GM12892 (cell line): ENCODE results near the gene AKIRIN2.

ENCODE experiments used
- DNase-seq: peaks from one replicate; pipeline ENCODE4 v3.0.0; 2011; ENCODE audit not compliant: insufficient read length
- FAIRE-seq: peaks from 2 replicates; lab custom pipeline; 2011; peaks lifted over from hg19 to GRCh38; lab: Jason Lieb, UNC
- POLR2A ChIP-seq: IDR thresholded peaks from 2 replicates; pipeline ENCODE4 v1.6.1; 2011; ENCODE audit warnings: low read depth, low read length, control low read depth
- POLR2AphosphoS5 ChIP-seq: IDR thresholded peaks from 2 replicates; pipeline ENCODE4 v1.6.1; 2011; ENCODE audit warnings: low read depth, low read length, control low read depth
- TAF1 ChIP-seq: IDR thresholded peaks from 2 replicates; pipeline ENCODE4 v1.6.1; 2011; ENCODE audit warnings: low read depth, mild to moderate bottlenecking, control low read depth, low read length, borderline replicate concordance

Gene AKIRIN2

DNA sequence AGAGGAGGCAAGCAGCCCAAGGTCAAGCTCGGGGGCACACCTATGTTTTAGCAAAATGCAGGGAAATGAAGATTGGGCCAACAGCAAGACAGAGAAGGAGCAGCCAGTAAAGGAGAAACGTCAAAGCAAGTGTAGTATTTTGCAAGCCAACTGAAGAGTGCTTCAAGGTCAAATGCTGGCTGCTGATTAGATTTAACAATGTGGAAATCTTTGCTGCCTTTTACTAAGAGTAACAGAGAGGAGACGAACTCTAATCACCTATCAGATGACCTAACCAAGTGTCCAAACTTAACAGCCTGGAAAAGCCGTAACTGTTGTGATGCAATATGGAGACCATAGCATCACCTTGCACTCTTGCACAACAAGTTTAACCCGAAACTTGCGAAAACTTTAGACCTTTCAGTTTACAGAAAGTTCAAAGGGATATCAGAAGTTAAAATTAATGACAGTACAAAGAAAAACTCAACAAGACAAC, 30.4 kb downstream of the AKIRIN2 start:
- DNase-seq (no peak), FAIRE-seq (no peak)
- TF ChIP-seq POLR2A: no peak
- no peak for TF ChIP-seq POLR2AphosphoS5
- no peak for TF ChIP-seq TAF1

- no peak for TF ChIP-seq POLR2AphosphoS5
- TF ChIP-seq POLR2A: no peak
- TF ChIP-seq TAF1: no peak
- DNase-seq: no peak
- no peak for FAIRE-seq
Measured at GRCh38 chr6:87670707-87671106, 31.3 kb downstream of the AKIRIN2 start.

DNA sequence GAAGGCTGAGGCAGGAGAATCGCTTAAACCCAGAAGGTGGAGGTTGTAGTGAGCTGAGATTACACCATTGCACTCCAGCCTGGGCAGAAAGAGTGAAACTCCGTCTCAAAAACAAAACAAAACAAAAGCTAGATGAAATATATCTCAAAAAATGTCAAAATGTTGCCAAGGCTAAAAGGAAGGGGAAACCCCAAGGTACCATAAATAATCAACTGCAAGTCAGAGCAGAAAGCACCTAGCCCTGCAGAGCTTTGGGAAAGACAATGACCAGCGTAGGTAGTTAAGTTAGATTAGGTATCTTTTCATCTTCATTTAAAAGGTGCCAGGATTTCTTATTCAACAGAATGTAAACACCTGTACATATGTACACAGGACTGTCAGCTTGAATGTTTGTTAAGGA, 33.0 kb downstream of the AKIRIN2 start:
- DNase-seq (no peak), FAIRE-seq (no peak)
- TF ChIP-seq POLR2AphosphoS5 (no peak), POLR2A (no peak), TAF1 (no peak)

DNA sequence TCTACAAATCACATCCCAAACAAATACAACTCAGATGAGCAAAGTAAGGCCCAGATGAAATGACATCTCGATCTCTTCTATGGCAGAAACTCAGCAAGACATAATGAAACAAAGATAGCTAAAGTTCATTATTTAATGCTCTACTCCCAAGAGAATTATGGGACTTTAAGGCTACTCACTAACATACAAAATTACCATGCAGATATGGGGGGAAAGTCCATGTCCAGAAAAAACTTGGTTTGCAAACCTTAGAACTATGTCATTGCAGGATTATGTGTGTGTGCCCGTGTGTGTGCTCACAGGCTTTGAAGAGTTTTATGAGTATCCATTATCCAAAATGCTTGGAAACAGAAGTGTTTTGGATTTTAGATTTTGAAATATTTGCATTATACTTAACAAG, 34.0 kb downstream of the AKIRIN2 start:
- DNase-seq (no peak), FAIRE-seq (no peak)
- TF ChIP-seq POLR2AphosphoS5: no peak
- TF ChIP-seq TAF1: no peak
- TF ChIP-seq POLR2A: no peak

DNA sequence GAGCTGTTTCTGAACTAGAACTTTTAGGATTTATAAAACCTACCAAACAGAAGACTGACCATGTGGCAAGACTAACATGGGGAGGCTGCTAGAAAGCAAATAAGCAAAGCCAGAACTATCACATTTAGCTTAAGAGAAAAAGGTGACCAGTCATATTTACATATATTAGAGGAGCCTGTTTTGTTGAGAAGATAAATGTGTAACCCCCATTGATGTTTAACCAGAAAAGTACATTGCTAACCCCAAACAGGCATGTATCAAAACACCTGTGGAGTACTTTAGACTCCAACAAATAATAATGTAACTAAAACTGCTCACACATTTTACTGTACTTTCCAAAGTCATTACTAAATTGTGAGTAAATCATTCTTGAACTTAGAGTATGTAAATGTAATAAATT, 35.0 kb downstream of the AKIRIN2 start:
- FAIRE-seq (no peak), DNase-seq (no peak)
- TF ChIP-seq POLR2A: no peak
- TF ChIP-seq POLR2AphosphoS5: no peak
- no peak for TF ChIP-seq TAF1

DNA sequence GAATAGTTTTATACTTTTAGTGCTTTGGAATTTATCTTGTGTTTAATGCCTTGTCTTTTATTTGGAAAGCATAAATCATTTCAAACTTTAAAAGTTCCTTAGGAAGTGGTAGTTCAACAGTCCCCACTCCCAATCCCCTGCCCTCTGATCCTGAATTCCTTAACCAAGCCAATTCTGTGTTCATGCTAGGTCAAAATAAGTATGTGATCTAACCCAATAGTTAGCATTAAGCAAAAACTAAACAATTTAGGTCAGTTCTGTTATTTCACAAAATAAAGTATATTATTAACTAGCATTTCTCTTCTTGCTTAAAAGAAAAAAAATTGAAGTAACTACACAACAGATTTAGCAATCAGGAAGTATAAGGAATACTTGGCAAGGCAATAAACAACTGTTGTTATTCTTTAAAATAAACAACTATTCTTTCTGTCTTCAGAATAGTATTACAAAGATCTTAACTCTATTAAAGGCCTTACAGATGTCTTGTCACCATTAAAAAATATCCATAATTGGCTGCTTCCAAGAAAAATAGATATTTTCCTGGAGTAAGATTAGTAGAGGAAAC, 37.0 kb downstream of the AKIRIN2 start:
- DNase-seq (no peak), FAIRE-seq (no peak)

DNA sequence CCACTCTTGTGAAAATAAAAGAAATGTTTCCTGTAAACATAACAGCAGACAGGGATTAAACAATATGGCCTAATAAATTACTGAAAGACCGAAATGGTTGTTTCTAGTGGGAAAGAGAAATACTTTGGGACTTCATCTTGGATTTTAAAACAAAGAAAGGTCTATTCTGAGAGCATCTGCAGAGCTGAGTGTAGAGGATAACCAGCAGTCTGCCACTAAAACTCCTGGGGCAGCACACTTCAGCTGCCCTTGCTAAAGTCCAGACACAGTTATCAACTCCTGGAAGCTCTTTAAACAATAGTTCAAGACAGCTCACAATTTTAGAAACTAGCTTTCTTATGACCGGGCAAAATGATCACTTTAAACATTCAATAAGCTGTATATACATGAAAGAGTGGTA, 38.6 kb downstream of the AKIRIN2 start:
- DNase-seq: no peak
- no peak for FAIRE-seq
- no peak for TF ChIP-seq TAF1
- TF ChIP-seq POLR2A: no peak
- TF ChIP-seq POLR2AphosphoS5: no peak

More for the DNA sequence above, 37.0 kb downstream of the AKIRIN2 start:
- TF ChIP-seq TAF1: no peak
- TF ChIP-seq POLR2AphosphoS5: no peak
- TF ChIP-seq POLR2A: no peak

- DNase-seq: no peak
- FAIRE-seq: no peak
- TF ChIP-seq TAF1 (no peak), POLR2AphosphoS5 (no peak), POLR2A (no peak)
Measured at GRCh38 chr6:87661503-87661902, 40.5 kb downstream of the AKIRIN2 start.

- TF ChIP-seq TAF1 (no peak), POLR2A (no peak), POLR2AphosphoS5 (no peak)
- no peak for FAIRE-seq
- DNase-seq: no peak
Measured at GRCh38 chr6:87661016-87661415, 41.0 kb downstream of the AKIRIN2 start.

GRCh38 chr6:87660226-87660911, 41.7 kb downstream of the AKIRIN2 start:
- DNase-seq (no peak), FAIRE-seq (no peak)
- TF ChIP-seq TAF1: no peak
- no peak for TF ChIP-seq POLR2AphosphoS5
- no peak for TF ChIP-seq POLR2A

GRCh38 chr6:87658516-87658915, 43.5 kb downstream of the AKIRIN2 start:
- no peak for DNase-seq
- TF ChIP-seq POLR2A: no peak
- TF ChIP-seq POLR2AphosphoS5: no peak
- FAIRE-seq: no peak

DNA sequence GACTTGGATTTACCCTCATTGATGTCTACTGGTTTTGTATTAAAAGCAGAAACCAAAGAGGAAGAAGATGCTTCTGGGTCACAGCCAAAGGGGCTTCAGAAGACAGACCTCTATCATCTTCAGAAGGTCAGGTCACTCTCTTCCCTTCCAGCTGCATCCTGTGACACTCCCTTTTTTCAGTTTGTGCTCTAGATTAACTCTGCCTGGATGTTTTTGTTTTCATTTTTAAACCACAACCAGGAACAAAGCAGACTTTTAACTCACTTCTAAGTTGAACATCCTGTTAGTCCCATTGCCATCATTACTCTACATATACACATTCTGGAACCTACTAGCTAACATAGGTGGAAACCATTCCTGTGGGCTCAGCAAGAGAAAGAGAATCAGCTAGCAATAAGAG, 45.2 kb downstream of the AKIRIN2 start:
- FAIRE-seq (peak; percentile 71), DNase-seq (no peak)
- no peak for TF ChIP-seq TAF1
- TF ChIP-seq POLR2AphosphoS5: no peak
- TF ChIP-seq POLR2A: no peak

- DNase-seq: no peak
- TF ChIP-seq POLR2A (no peak), POLR2AphosphoS5 (no peak), TAF1 (no peak)
- peak; percentile 57 for FAIRE-seq
Measured at GRCh38 chr6:87655824-87656223, 46.2 kb downstream of the AKIRIN2 start.
